ENCODE data around the gene SCGB2B2.
"Not testable (repeated sequence)": the region's sequence is repeated elsewhere in the genome, so short reads cannot be mapped to it uniquely, and the experiment has no call there.

SCGB2B2 gene, protein sequence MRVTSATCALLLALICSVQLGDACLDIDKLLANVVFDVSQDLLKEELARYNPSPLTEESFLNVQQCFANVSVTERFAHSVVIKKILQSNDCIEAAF

GRCh38 chr19:34676697-34677385 is at the start of gene SCGB2B2:
SCGB2B2 (minus strand) TSS chr19:34677159; CDS start chr19:34594563, 82,596 bp downstream.
- DNase-seq: peak; percentile 86

DNA sequence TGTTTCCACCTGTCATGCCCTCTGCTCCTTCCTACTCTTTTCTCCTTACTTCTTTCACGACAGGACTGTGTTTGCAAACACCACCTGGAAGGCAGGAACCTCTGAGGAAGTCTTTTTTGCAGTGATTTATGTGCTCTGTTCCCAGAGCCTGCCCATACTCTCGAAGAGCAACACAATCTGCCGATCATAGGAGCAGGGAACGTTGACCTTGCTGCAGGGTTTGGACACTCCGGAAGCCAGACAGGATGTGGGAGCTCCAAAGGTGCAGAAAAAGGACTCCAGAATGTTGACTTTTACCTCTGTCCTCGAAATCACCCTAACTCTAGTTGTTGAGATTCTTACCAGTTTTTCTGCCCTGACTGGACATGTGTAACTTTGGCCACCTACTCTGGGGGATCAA is 48.4 kb upstream of the SCGB2B2 start:
- DNase-seq: no peak

DNA sequence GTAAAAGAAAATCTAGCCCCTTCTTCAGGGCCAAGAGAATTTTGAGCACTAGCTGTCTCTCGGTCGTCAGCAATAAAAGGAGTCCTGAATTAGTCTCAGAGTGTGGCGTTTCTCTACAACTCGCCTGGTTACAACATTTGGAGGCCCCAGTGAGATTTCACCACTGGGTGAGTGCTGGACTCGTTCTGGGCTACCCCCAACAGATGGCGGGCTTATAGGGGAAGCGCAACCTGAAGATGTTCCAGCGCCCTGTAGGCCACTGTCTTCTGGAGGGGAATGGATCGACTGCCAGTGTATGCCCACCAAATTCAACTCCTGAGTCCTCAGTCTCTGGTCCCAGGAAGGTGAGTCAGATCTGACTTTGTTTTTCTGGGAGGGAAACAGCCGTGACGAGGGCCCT is 45.4 kb upstream of the SCGB2B2 start:
- DNase-seq: no peak

DNA sequence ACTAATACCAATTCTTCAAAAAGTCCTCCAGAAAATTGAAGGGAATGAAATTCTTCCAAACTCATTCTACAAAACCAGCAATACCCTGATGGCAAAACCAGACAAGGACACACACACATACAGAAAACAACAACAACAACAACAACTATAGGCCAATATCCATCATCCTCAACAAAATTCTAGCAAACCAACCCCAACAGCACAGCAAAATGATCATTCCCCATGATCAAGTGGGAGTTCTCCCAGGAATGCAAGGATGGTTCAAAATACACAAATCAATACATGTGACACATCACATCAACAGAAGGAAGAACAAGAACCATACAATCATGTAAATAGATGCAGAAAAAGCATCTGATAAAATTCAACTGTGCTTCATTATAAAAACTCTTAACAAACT is 38.4 kb upstream of the SCGB2B2 start:
- DNase-seq: no peak

- no peak for DNase-seq
Measured at GRCh38 chr19:34713262-34713637, 36.3 kb upstream of the SCGB2B2 start.

DNA sequence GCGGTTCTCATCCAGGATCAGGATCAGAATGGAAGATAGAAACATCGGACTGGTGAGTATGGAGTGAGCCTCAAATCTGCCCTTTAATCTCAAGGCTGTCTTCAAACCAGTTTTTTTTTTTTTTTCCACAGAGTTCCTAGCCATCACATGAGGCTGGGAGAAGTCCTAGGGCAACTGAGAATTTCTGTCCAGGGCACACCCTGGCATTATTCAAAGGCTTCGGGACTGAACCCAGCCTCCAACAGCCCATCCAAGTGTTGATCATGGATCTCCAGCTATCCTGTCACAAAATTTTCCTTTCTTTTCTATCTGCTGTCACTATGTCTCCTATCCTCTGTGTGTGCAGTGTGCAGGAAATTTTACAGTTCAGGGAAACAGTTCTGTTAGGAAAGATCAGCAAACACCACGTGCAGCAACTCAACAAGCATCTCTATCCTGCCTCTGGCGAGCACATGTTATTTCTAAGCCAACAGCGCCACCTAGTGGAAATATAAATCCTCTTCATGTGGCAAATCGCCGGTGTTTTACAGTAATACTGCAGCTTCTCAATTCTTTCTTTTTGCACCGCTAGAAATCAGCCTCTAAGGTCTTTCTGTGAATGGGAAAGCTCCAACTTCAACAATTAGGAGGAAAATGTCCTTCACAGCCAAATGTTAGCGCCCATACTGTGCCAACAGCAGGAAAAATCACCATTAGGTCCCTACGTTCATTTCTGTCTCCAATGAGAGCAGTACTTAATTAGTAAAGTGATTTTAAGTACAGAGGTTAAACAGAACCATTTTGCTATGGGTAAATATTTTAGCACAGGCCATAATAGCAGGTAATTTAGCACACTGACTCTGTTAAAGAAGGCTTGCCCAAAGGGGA is 35.7 kb upstream of the SCGB2B2 start:
- peak; percentile 65 for DNase-seq

DNA sequence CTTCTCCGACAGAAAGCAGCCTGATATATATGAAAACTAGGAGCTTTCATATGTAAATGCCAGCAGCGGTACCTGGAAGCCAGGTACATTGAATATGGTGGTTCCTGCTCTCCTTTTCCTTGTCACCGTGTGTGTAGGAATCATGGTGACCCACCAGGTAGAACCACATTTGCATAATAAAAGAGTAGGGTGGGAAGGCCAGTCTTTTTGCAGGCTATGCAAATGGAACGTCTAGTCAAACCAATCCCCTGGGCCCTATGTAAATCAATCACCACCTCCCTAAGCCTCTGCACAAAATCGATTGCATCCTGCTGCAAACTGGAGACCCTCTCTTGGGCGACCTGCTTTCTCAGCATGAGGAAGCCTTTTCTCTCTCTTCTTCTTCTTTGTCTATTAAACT is 34.9 kb upstream of the SCGB2B2 start:
- DNase-seq: no peak

DNA sequence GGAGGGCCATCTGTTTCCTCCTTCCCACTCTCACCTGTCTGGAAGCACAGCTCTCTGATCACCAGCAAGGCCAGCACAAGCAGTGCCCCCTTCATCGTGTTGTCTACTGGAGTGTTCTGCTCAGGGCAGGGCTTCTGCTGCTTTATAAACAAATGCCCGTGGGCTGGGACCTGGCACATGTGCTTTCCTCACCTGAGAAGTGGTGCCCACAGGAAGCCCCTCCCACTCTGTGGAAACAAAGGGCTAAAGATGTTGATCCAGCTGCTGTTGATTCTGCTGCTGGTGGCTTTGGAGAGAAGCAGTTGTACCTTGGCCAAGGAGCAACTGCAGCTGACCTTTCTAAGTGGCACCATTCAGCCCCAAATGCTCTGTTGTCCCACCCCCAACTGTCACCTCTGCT is 30.7 kb upstream of the SCGB2B2 start:
- DNase-seq: no peak

GRCh38 chr19:34692549-34692948 is 15.6 kb upstream of the SCGB2B2 start:
- no peak for DNase-seq

- DNase-seq: no peak
Measured at GRCh38 chr19:34690372-34690771, 13.4 kb upstream of the SCGB2B2 start.

DNA sequence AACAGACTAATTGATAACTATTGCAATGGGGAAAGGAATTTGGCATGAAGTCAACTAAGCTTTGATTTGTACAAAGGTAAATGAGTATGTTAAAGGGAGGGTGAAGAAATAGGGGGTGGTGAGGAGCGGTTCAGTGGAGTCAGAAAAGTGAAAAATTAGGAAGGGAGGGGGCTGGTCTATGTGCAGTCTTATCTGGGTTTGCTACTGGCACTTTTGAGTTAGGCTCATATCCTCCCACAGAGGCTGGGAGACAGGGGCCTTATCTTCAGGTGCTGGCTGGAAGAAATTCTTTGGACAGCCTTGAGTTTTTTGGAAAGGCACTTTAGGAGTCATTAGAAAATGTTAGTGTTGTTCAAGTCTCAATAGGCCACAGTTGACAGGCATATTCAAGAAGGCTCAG is 11.6 kb upstream of the SCGB2B2 start:
- no peak for DNase-seq

GRCh38 chr19:34687348-34687747 is 10.4 kb upstream of the SCGB2B2 start:
- no peak for DNase-seq

DNA sequence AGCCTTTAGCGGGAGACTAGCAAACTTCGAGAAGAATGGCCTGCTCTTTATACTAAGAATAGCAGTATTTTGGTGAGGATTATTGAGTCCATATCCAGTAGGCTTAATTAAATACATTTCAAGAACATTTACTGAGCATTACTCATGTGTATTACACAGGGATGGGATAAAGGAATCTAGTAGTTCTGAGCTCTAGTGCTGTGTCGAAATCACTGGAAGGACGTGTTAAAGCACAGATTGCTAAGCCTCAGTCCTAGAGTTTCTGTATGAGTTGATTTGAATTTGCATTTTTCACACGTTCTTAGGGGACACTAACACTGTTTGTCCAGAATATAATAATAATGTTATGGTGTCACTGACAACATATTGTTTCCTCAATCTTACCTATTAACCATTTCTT is 9.5 kb upstream of the SCGB2B2 start:
- DNase-seq: no peak

DNA sequence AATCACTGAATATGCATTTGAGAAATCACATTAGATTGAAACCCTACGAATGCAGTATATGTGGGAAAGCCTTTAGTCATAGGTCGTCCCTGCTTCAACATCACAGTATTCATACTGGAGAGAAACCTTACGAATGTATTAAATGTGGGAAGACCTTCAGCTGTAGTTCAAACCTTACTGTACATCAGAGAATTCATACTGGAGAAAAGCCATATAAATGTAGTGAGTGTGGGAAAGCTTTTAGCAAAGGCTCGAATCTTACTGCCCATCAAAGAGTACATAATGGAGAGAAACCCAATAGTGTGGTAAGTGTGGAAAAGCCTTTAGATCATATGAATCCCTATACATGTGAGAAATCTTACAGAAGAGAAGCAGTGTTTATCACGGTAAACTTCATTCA is 8.3 kb upstream of the SCGB2B2 start:
- DNase-seq: not testable (repeated sequence)

DNA sequence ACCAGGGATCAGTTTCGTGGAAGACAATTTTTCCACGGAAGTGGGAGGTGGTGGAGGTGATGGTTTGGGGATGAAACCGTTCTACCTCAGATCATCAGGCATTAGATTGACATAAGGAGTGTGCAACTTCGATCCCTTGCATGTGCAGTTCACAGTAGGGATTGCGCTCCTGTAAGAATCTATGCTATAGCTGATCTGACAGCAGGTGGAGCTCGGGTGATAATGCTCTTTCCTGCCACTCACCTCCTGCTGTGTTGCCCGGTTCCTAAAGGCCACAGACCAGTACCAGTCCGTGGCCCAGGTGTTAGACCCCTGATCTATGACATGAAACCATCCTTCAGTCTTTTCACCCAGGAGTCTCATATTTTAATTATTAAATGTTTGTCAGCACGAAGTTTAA is 4.5 kb upstream of the SCGB2B2 start:
- DNase-seq: no peak

- no peak for DNase-seq
Measured at GRCh38 chr19:34678421-34678820, 1.5 kb upstream of the SCGB2B2 start.

DNA sequence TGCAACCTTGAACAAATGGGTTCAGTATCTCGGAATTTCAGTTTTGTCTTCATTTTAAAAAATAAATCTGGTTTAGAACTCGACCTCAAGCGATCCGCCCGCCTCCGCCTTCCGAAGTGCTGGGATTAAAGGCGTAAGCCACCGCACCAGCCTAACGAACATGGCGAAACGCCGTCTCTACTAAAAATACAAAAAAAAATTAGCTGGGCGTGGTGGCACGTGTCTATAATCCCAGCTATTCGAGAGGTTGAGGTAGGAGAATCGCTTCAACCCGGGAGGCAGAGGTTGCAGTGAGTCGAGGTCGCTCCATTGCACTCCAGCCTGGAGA is 1.1 kb upstream of the SCGB2B2 start:
- no peak for DNase-seq

GRCh38 chr19:34677386-34678084 is 576 bp upstream of the SCGB2B2 start, which contains the start of gene ZNF302:
ZNF302 (plus strand) TSS chr19:34677678; CDS start chr19:34678805, 1,127 bp downstream.
- DNase-seq: peak; percentile 92

DNA sequence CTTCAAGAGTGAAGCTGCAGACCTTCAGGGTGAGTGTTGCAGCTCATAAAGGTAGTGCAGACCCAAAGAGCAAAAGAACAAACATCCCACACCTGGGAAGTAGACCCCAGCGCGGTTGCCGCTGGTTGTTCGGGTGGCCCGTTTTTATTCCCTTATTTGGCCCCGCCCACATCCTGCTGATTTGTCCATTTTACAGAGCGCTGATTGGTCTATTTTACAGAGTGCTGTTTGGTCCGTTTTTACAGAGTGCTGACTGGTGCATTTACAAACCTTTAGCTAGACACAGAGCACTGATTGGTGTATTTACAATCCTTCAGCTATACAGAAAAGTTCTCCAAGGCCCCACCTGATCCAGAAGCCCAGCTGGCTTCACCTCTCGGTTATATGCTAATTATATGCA is 1.0 kb downstream of the SCGB2B2 start:
- DNase-seq: no peak

GRCh38 chr19:34675250-34675649 is 1.7 kb downstream of the SCGB2B2 start:
- DNase-seq: no peak

- DNase-seq: no peak
Measured at GRCh38 chr19:34673590-34673989, 3.4 kb downstream of the SCGB2B2 start.

DNA sequence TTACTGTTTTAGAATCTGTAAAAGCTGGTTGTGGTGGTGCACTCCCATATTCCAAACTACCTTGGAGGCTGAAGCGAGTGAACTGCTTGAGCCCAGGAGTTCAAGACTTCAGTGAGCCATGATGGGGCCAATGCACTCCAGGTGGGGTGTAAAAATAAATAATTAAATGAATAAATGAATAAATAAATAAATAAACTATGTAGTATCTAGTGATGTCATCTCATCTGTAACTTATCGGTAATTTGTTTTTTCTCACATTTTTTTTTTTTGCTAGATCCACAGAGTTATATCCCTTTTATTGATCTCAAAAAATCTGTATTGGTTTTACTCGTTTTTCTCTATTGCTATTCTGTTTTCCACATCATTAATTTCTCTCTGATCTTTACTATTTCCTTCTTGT is 5.0 kb downstream of the SCGB2B2 start:
- DNase-seq: no peak

- DNase-seq: no peak
Measured at GRCh38 chr19:34669305-34669704, 7.7 kb downstream of the SCGB2B2 start.

- DNase-seq: not testable (repeated sequence)
Measured at GRCh38 chr19:34668690-34669089, 8.3 kb downstream of the SCGB2B2 start.

Measured in NCI-H2171 (cell line).